HEK293 (cell line): ENCODE results near the gene MMP11.

Experiments used
- CTCF ChIA-PET: fragments of 350-600 bp; formaldehyde crosslinking; extraction: SDS; loops from one replicate; lab custom pipeline; 2021; ENCODE audit warnings: antibody characterized with exemption; lab: Yijun Ruan, JAX
- POLR2A ChIA-PET: fragments of 300-600 bp; formaldehyde crosslinking; extraction: SDS; loops from one replicate; lab custom pipeline; 2020; ENCODE audit warnings: antibody characterized with exemption, inconsistent platforms; lab: Yijun Ruan, JAX
- H3K27ac ChIP-seq: fragments of 200-500 bp; sonication (Bioruptor generic); 2 replicates; pipeline ENCODE4 v1.5.1; 2014; ENCODE audit warnings: low read depth, low read length, control low read depth, inconsistent platforms; ENCODE audit errors: extremely low read depth
- H3K36me3 ChIP-seq, 2 experiments: fragments of 200-500 bp in 1 of 2; sonication (Bioruptor generic) in 1 of 2; 1 replicate in 1 of 2; 2 replicates in 1 of 2; pipeline ENCODE4 v1.5.1; 2014 to 2017; ENCODE audit warnings: inconsistent platforms in 2 of 2, low read length in 2 of 2; ENCODE audit not compliant: control insufficient read depth in 2 of 2, insufficient read depth in 1 of 2
- H3K4me1 ChIP-seq: fragments of 200-500 bp; sonication (Bioruptor generic); 2 replicates; pipeline ENCODE4 v1.5.1; 2014; ENCODE audit warnings: mild to moderate bottlenecking, low read length, inconsistent platforms; ENCODE audit not compliant: control insufficient read depth, insufficient read depth
- H3K4me3 ChIP-seq: 2 replicates; pipeline ENCODE4 v1.5.1; 2011; ENCODE audit warnings: low read depth, mild to moderate bottlenecking, control low read depth, low read length, moderate library complexity
- H3K9me3 ChIP-seq: fragments of 200-500 bp; sonication (Bioruptor generic); 2 replicates; pipeline ENCODE4 v1.5.1; 2014; ENCODE audit warnings: low read depth, low read length, inconsistent platforms; ENCODE audit not compliant: control insufficient read depth, insufficient read depth
- KLF7 ChIP-seq: fragments of 450-650 bp; formaldehyde crosslinking; IDR thresholded peaks from 2 replicates; pipeline ENCODE4 v1.5.1; 2016; ENCODE audit warnings: missing biosample characterization, missing genetic modification characterization, borderline replicate concordance
- MZF1 ChIP-seq: fragments of 450-650 bp; formaldehyde crosslinking; IDR thresholded peaks from 2 replicates; pipeline ENCODE4 v1.5.1; 2017; ENCODE audit warnings: missing biosample characterization, missing genetic modification characterization, borderline replicate concordance
- ZBTB17 ChIP-seq: fragments of 450-650 bp; formaldehyde crosslinking; IDR thresholded peaks from 2 replicates; pipeline ENCODE4 v1.5.1; 2016; ENCODE audit warnings: missing biosample characterization, missing genetic modification characterization
- ZNF132 ChIP-seq: fragments of 450-650 bp; formaldehyde crosslinking; IDR thresholded peaks from 2 replicates; pipeline ENCODE4 v1.5.1; 2017; ENCODE audit warnings: missing biosample characterization, missing genetic modification characterization, borderline replicate concordance
- ZNF16 ChIP-seq: fragments of 450-650 bp; formaldehyde crosslinking; IDR thresholded peaks from 2 replicates; pipeline ENCODE4 v1.5.1; 2016; ENCODE audit warnings: low read depth, missing biosample characterization, missing genetic modification characterization
- ZNF26 ChIP-seq: fragments of 450-650 bp; formaldehyde crosslinking; IDR thresholded peaks from 2 replicates; pipeline ENCODE4 v1.5.1; 2016; ENCODE audit warnings: missing biosample characterization, missing genetic modification characterization
- ZNF274 ChIP-seq, 2 experiments: fragments of 200-500 bp in 1 of 2; fragments of 450-650 bp in 1 of 2; sonication (Bioruptor generic) in 1 of 2; formaldehyde crosslinking in 1 of 2; IDR thresholded peaks; 2 replicates each; pipeline versions ENCODE4 v1.5.1 to v1.6.1; 2014 to 2016; ENCODE audit warnings: borderline replicate concordance in 1 of 2, inconsistent platforms in 1 of 2, low read length in 1 of 2, missing biosample characterization in 1 of 2, missing genetic modification characterization in 1 of 2
- ZNF292 ChIP-seq: fragments of 450-650 bp; formaldehyde crosslinking; IDR thresholded peaks from 2 replicates; pipeline ENCODE4 v1.5.1; 2016; ENCODE audit warnings: low read depth, missing biosample characterization, missing genetic modification characterization, borderline replicate concordance
- ZNF335 ChIP-seq: fragments of 450-650 bp; formaldehyde crosslinking; conservative IDR thresholded peaks from 2 replicates; pipeline ENCODE4 v1.5.1; 2016; ENCODE audit warnings: missing biosample characterization, missing genetic modification characterization
- ZNF350 ChIP-seq: fragments of 450-650 bp; formaldehyde crosslinking; IDR thresholded peaks from 2 replicates; pipeline ENCODE4 v1.5.0; 2017; ENCODE audit warnings: missing biosample characterization, mild to moderate bottlenecking, missing genetic modification characterization
- ZNF449 ChIP-seq: fragments of 450-650 bp; formaldehyde crosslinking; IDR thresholded peaks from 2 replicates; pipeline ENCODE4 v1.5.1; 2017; ENCODE audit warnings: missing biosample characterization, mild to moderate bottlenecking, missing genetic modification characterization, moderate library complexity
- ZNF518A ChIP-seq: fragments of 450-650 bp; formaldehyde crosslinking; conservative IDR thresholded peaks from 2 replicates; pipeline ENCODE4 v1.5.1; 2016; ENCODE audit warnings: low read depth, missing biosample characterization, missing genetic modification characterization
- ZNF544 ChIP-seq: fragments of 450-650 bp; formaldehyde crosslinking; IDR thresholded peaks from 2 replicates; pipeline ENCODE4 v1.5.0; 2017; ENCODE audit warnings: missing biosample characterization, missing genetic modification characterization
- ZNF677 ChIP-seq: fragments of 450-650 bp; IDR thresholded peaks from 2 replicates; pipeline ENCODE4 v1.5.0; 2018; ENCODE audit warnings: missing biosample characterization, mild to moderate bottlenecking, missing genetic modification characterization, moderate library complexity
- ZNF768 ChIP-seq: fragments of 450-650 bp; formaldehyde crosslinking; IDR thresholded peaks from 2 replicates; pipeline ENCODE4 v1.5.1; 2018; ENCODE audit warnings: missing biosample characterization, mild to moderate bottlenecking, missing genetic modification characterization
- ZNF777 ChIP-seq: fragments of 450-650 bp; formaldehyde crosslinking; IDR thresholded peaks from 2 replicates; pipeline ENCODE4 v1.5.1; 2017; ENCODE audit warnings: missing biosample characterization, missing genetic modification characterization, borderline replicate concordance
- ZNF792 ChIP-seq: fragments of 450-650 bp; formaldehyde crosslinking; IDR thresholded peaks from 2 replicates; pipeline ENCODE4 v1.5.1; 2016; ENCODE audit warnings: missing biosample characterization, missing genetic modification characterization
- ZNF837 ChIP-seq: fragments of 450-650 bp; formaldehyde crosslinking; IDR thresholded peaks from 2 replicates; pipeline ENCODE4 v1.5.1; 2016; ENCODE audit warnings: missing biosample characterization, missing genetic modification characterization
- ZNF843 ChIP-seq: fragments of 450-650 bp; formaldehyde crosslinking; IDR thresholded peaks from 2 replicates; pipeline ENCODE4 v1.5.1; 2016; ENCODE audit warnings: missing biosample characterization, missing genetic modification characterization

MMP11 gene

GRCh38 chr22:23754220-23754919 is 18.3 kb upstream of the MMP11 start, which contains the start of gene VPREB3:
Gene VPREB3 (minus strand): TSS chr22:23754425. CDS start chr22:23754363, 62 bp downstream.
- CTCF ChIA-PET: interaction anchor here (0.6 to 2.0 kb wide), 3 partner anchors 14 to 169 kb away, joined by 3 to 6 read pairs (median 3); partner anchors contain the start of genes CHCHD10 and SLC2A11
- Histone ChIP-seq H3K4me3 (no peak within 1 kb of the TSS), H3K27ac (no peak within 1 kb of the TSS), H3K9me3 (no peaks in the 10 kb centered on the region), H3K36me3 (no peaks in the 10 kb centered on the region), H3K4me1 (peaks cover 9% of the 10 kb centered on the region; the same call in 1 of the 2 replicates)
- POLR2A ChIA-PET: interaction anchor here (0.9 kb wide), 1 partner anchor 13 kb away, joined by 3 read pairs; no protein-coding TSS in a partner anchor
- no peak for TF ChIP-seq KLF7
- no peak for TF ChIP-seq ZNF26 (tag by site-specific recombination)
- TF ChIP-seq ZNF837 (tag by site-specific recombination): no peak
- no peak for TF ChIP-seq ZNF16 (tag by site-specific recombination)
- no peak for TF ChIP-seq ZNF544
- TF ChIP-seq ZNF292 (tag by site-specific recombination): no peak
- TF ChIP-seq ZNF792: no peak
- TF ChIP-seq ZNF274 (IDR thresholded peaks at IDR 0.05; ENCODE audit: low read length): no peak
- TF ChIP-seq ZNF274 (tag by site-specific recombination; IDR thresholded peaks at IDR 0.05; ENCODE audit: borderline replicate concordance): no peak
- TF ChIP-seq ZNF768 (tag by site-specific recombination): no peak

GRCh38 chr22:23754980-23755636 is 17.5 kb upstream of the MMP11 start:
- CTCF ChIA-PET: interaction anchor here (0.6 to 2.0 kb wide), 3 partner anchors 14 to 163 kb away, joined by 3 to 6 read pairs (median 4); partner anchors contain the start of gene CHCHD10
- TF ChIP-seq ZNF843 (tag by site-specific recombination): no peak
- no peak for TF ChIP-seq ZNF449 (tag by site-specific recombination)
- peak; percentile 38; the same call in 1 of the 2 replicates for TF ChIP-seq ZBTB17 (tag by site-specific recombination)
- TF ChIP-seq ZNF335 (tag by site-specific recombination): peak; percentile 59
- Histone ChIP-seq H3K4me3 (no peak overlapping the region), H3K9me3 (no peaks in the 10 kb centered on the region), H3K4me1 (peaks cover 4% of the 10 kb centered on the region; the same call in 1 of the 2 replicates), H3K27ac (no peak overlapping the region), H3K36me3 (no peaks in the 10 kb centered on the region)
- POLR2A ChIA-PET: interaction anchor here (0.9 kb wide), 1 partner anchor 13 kb away, joined by 3 read pairs; no protein-coding TSS in a partner anchor

- no peaks in the 10 kb centered on the region for H3K36me3 ChIP-seq
- no peak overlapping the region for H3K27ac ChIP-seq
- CTCF ChIA-PET: interaction anchor here (0.6 to 2.0 kb wide), 3 partner anchors 13 to 163 kb away, joined by 3 to 6 read pairs (median 4); partner anchors contain the start of gene CHCHD10
- POLR2A ChIA-PET: interaction anchor here (0.9 kb wide), 1 partner anchor 14 kb away, joined by 3 read pairs; no protein-coding TSS in a partner anchor
- peaks cover 3% of the 10 kb centered on the region; the same call in 1 of the 2 replicates for H3K4me1 ChIP-seq
- H3K9me3 ChIP-seq: no peaks in the 10 kb centered on the region
- H3K4me3 ChIP-seq: no peak overlapping the region
- TF ChIP-seq ZNF677 (tag by site-specific recombination) (no peak), ZNF518A (tag by site-specific recombination) (no peak), ZNF837 (tag by site-specific recombination) (no peak), ZNF777 (tag by site-specific recombination) (no peak), ZNF132 (no peak), MZF1 (tag by site-specific recombination) (no peak), ZNF350 (tag by site-specific recombination) (no peak)
Observed at GRCh38 chr22:23755711-23756110, 16.9 kb upstream of the MMP11 start.
